Gastroesophageal sphincter (tissue), 4 donors: ENCODE data around the gene TOP1. TPM values are rescaled to one million over a fixed set of nuclear protein-coding genes. Genes with fewer than 3 reads are reported as not detected.

Source experiments
- ATAC-seq: fragments of 150-250 bp; one replicate; pipeline ENCODE4 v1.9.1; 2016; ENCODE audit warnings: mild to moderate bottlenecking, moderate library complexity
- H3K27ac ChIP-seq, 4 donors: fragments of 200-600 bp; sonication (generic) in 3 of 4; 1 replicate in 3 of 4; 2 replicates in 1 of 4; pipeline ENCODE4 v1.5.1; 2016 to 2019
- H3K27me3 ChIP-seq: fragments of 200-600 bp; sonication (generic); one replicate; pipeline ENCODE4 v1.5.1; 2019
- H3K36me3 ChIP-seq, 2 donors: fragments of 200-600 bp; sonication (generic); one replicate each; pipeline ENCODE4 v1.5.1; 2019; ENCODE audit warnings: control low read depth in 1 of 2
- H3K4me1 ChIP-seq, 3 donors: fragments of 200-600 bp; sonication (generic); 1 replicate in 2 of 3; 2 replicates in 1 of 3; pipeline ENCODE4 v1.5.1; 2016 to 2019; ENCODE audit warnings: control low read depth in 2 of 3
- H3K4me3 ChIP-seq, 2 donors: fragments of 200-600 bp; sonication (generic); one replicate each; pipeline ENCODE4 v1.5.1; 2019; ENCODE audit warnings: mild to moderate bottlenecking in 1 of 2, moderate library complexity in 1 of 2
- H3K9me3 ChIP-seq, 3 donors: fragments of 200-600 bp; sonication (generic); one replicate each; pipeline ENCODE4 v1.5.1; 2017 to 2019; ENCODE audit warnings: control low read depth in 2 of 3
- CTCF ChIP-seq, 4 experiments: fragments of 200-600 bp in 2 of 4; fragments of 450-650 bp in 2 of 4; sonication (generic) in 1 of 4; IDR thresholded peaks; one replicate each; pipeline ENCODE4 v1.5.1; 2017 to 2019; ENCODE audit warnings: antibody characterized with exemption in 4 of 4, mild to moderate bottlenecking in 2 of 4, moderate library complexity in 2 of 4
- EP300 ChIP-seq: sonication (generic); formaldehyde crosslinking; IDR thresholded peaks from one replicate; pipeline ENCODE4 v1.6.1; 2017; ENCODE audit warnings: antibody characterized with exemption, mild to moderate bottlenecking
- POLR2A ChIP-seq, 2 donors: fragments of 450-650 bp; IDR thresholded peaks; one replicate each; pipeline ENCODE4 v1.6.1; 2017; ENCODE audit warnings: antibody characterized with exemption in 2 of 2, mild to moderate bottlenecking in 2 of 2, moderate library complexity in 1 of 2
- POLR2AphosphoS5 ChIP-seq: sonication (generic); formaldehyde crosslinking; IDR thresholded peaks from one replicate; pipeline ENCODE4 v1.6.1; 2017; ENCODE audit warnings: antibody characterized with exemption
- WGBS, 2 donors: methylation state at CpG; one replicate each; pipeline ENCODE4 v1.1.5; 2018; ENCODE audit warnings: low coverage in 1 of 2; 5-methylcytosine and 5-hydroxymethylcytosine counted together
- total RNA-seq, 4 donors: library from RNA; depleted of rRNA; stranded (reverse); fragments of >200 nt; gene quantifications; one replicate each; pipeline ENCODE4 v1.1.0, GENCODE V29; 2016

The TOP1 gene
- total RNA-seq, 4 donors from 2014 or later, result 22.0 to 31.6 (median 28.8) TPM

GRCh38 chr20:41078329-41078728 lies 49.7 kb downstream of the TOP1 start:
- Histone ChIP-seq H3K36me3 (peaks cover 5 to 35% of the 10 kb centered on the region in 2 donors), H3K27ac (no peak overlapping the region), H3K4me3 (no peak overlapping the region), H3K27me3 (no peaks in the 10 kb centered on the region), H3K4me1 (peaks cover 0 to 65% (median 4%) of the 10 kb centered on the region in 3 donors), H3K9me3 (no peaks in the 10 kb centered on the region)
- TF ChIP-seq EP300 (no peak), CTCF (IDR thresholded peaks at IDR 0.05) (peak; percentile 31 to 68 (median 65)), POLR2AphosphoS5 (peak; percentile 12), POLR2A (IDR thresholded peaks at IDR 0.05) (no peak)
- peak; percentile 51 for ATAC-seq

- no peak for ATAC-seq
- H3K4me1 ChIP-seq, result peaks cover 0 to 58% (median 4%) of the 10 kb centered on the region in 3 donors
- H3K9me3 ChIP-seq, result no peaks in the 10 kb centered on the region
- H3K27ac ChIP-seq, result no peak overlapping the region
- no peak overlapping the region for H3K4me3 ChIP-seq
- no peaks in the 10 kb centered on the region for H3K27me3 ChIP-seq
- TF ChIP-seq POLR2A (IDR thresholded peaks at IDR 0.05) (no peak), CTCF (IDR thresholded peaks at IDR 0.05) (no peak), EP300 (no peak), POLR2AphosphoS5 (no peak)
- H3K36me3 ChIP-seq, result peaks cover 5 to 43% of the 10 kb centered on the region in 2 donors
- WGBS, 2 donors, result 67% methylated on average over 2 of the region's 2 CpGs; no CpG with 5 or more reads in 1 of the 2 donors
Measured at GRCh38 chr20:41079066-41079465, 50.4 kb downstream of the TOP1 start.

DNA sequence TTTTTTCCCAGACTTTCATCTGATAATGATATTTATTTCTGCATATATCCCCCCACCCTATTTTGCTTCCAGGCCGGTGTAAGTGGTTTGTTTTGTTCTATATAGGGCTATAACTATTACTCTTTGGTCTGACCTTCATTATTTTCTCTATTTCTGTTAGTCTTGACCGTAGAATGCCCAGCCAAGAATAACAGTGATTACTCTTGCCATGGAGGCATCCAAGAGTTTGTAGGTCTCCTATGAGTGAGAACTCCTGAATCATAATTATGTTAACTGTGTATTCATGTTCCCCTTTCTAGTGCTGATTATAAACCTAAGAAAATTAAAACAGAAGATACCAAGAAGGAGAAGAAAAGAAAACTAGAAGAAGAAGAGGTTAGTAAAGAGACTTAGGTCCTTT lies 52.2 kb downstream of the TOP1 start:
- WGBS, 2 donors, result 54 to 59% methylated on average over 2 of the region's 2 CpGs
- no peak for ATAC-seq
- Histone ChIP-seq H3K4me1 (peaks cover 0 to 40% (median 4%) of the 10 kb centered on the region in 3 donors), H3K9me3 (no peaks in the 10 kb centered on the region), H3K27ac (no peak overlapping the region), H3K27me3 (no peaks in the 10 kb centered on the region), H3K4me3 (no peak overlapping the region), H3K36me3 (peaks cover 5 to 61% of the 10 kb centered on the region in 2 donors)
- TF ChIP-seq CTCF (IDR thresholded peaks at IDR 0.05) (no peak), POLR2AphosphoS5 (no peak), POLR2A (IDR thresholded peaks at IDR 0.05) (no peak), EP300 (no peak)

- Histone ChIP-seq H3K9me3 (no peaks in the 10 kb centered on the region), H3K27ac (no peak overlapping the region), H3K36me3 (peaks cover 5 to 64% of the 10 kb centered on the region in 2 donors), H3K4me3 (no peak overlapping the region), H3K27me3 (no peaks in the 10 kb centered on the region), H3K4me1 (peaks cover 0 to 35% (median 4%) of the 10 kb centered on the region in 3 donors)
- no peak for ATAC-seq
- TF ChIP-seq POLR2AphosphoS5 (no peak), CTCF (IDR thresholded peaks at IDR 0.05) (no peak), POLR2A (IDR thresholded peaks at IDR 0.05) (no peak), EP300 (no peak)
Measured at GRCh38 chr20:41081276-41081814, 52.7 kb downstream of the TOP1 start.

GRCh38 chr20:41082306-41082705 lies 53.7 kb downstream of the TOP1 start:
- Histone ChIP-seq H3K27me3 (no peaks in the 10 kb centered on the region), H3K36me3 (peaks cover 5 to 66% of the 10 kb centered on the region in 2 donors), H3K9me3 (no peaks in the 10 kb centered on the region), H3K4me3 (no peak overlapping the region), H3K4me1 (peaks cover 0 to 29% (median 4%) of the 10 kb centered on the region in 3 donors), H3K27ac (no peak overlapping the region)
- no peak for ATAC-seq
- TF ChIP-seq POLR2A (IDR thresholded peaks at IDR 0.05) (no peak), EP300 (no peak), CTCF (IDR thresholded peaks at IDR 0.05) (no peak), POLR2AphosphoS5 (no peak)
- WGBS, 2 donors, result 69 to 86% methylated on average over 2 of the region's 2 CpGs
